Type B pancreatic cell (in vitro differentiated cells): ENCODE data around the gene STX8. TPM values are rescaled to one million over a fixed set of nuclear protein-coding genes. Genes with fewer than 3 reads are reported as not detected.

Experiments
- DNase-seq: peaks from one replicate; pipeline ENCODE4 v3.0.0; 2021; ENCODE audit warnings: mixed read lengths; ENCODE audit not compliant: unreplicated experiment; ENCODE audit errors: extremely low spot score
- H3K27ac Mint-ChIP-seq: 2 replicates; pipeline ENCODE4 v1.8.0; 2021; ENCODE audit warnings: mild to moderate bottlenecking, mixed read lengths
- H3K27me3 Mint-ChIP-seq: 2 replicates; pipeline ENCODE4 v1.8.0; 2021; ENCODE audit warnings: mixed read lengths
- H3K36me3 Mint-ChIP-seq: 2 replicates; pipeline ENCODE4 v1.8.0; 2021; ENCODE audit warnings: mixed read lengths
- H3K4me1 Mint-ChIP-seq: one replicate; pipeline ENCODE4 v1.8.0; 2021; ENCODE audit warnings: mixed read lengths; ENCODE audit not compliant: unreplicated experiment
- H3K4me3 Mint-ChIP-seq: 2 replicates; pipeline ENCODE4 v1.8.0; 2021; ENCODE audit warnings: mild to moderate bottlenecking, mixed read lengths
- H3K9me3 Mint-ChIP-seq: 2 replicates; pipeline ENCODE4 v1.8.0; 2021; ENCODE audit warnings: mixed read lengths
- total RNA-seq: library from RNA; stranded (reverse); gene quantifications from 2 replicates; pipeline ENCODE4 v1.2.1, GENCODE V29; 2021; ENCODE audit warnings: low replicate concordance
- TF ChIP-seq, protein P1 (sequence below): fragments of 200-600 bp; sonication (generic); conservative IDR thresholded peaks from 2 replicates; pipeline ENCODE4 v1.5.0; 2021; ENCODE audit warnings: antibody characterized with exemption, mild to moderate bottlenecking

STX8 gene
- total RNA-seq, 1 donor from 2014 or later = 59.3 TPM

DNA sequence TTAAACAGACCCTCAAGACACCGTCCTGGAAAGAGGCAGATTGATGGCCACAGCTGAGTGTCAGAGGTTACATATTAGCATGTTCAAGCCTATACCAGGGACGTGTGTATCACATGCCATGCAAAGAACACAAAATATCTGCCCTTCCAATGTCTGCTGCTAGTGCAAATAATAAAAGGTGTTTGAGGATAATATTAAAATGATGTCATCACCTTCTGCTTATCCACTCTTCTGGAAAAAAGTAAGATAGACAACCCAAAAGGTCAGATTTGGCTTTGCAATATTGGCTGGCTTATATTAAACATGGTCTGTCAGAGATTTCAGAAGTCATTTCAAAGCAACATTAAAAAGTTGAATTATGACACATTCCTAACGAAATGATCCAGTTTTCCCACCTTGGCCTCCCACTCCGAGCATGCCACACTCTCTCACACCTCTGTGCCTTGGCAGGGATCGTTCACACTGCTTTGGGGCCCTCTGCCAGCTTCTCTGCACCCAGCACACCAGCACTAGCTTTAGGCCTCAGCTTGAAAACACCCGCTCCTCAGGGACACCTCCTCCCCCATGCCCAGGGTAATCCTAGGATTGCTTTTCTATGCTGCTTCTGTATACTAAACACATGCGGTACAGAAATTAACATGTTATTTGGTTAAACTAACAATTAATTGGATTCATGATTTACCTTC lies 306.1 kb downstream of the STX8 start:
- no peak overlapping the region for H3K4me3 Mint-ChIP-seq
- H3K4me1 Mint-ChIP-seq = peaks cover 11% of the 10 kb centered on the region

GRCh38 chr17:9268546-9268945 lies 307.1 kb downstream of the STX8 start:
- H3K27me3 Mint-ChIP-seq = no peaks in the 10 kb centered on the region
- H3K27ac Mint-ChIP-seq = no peak overlapping the region
- DNase-seq = no peak
- TF ChIP-seq, protein P1, sequence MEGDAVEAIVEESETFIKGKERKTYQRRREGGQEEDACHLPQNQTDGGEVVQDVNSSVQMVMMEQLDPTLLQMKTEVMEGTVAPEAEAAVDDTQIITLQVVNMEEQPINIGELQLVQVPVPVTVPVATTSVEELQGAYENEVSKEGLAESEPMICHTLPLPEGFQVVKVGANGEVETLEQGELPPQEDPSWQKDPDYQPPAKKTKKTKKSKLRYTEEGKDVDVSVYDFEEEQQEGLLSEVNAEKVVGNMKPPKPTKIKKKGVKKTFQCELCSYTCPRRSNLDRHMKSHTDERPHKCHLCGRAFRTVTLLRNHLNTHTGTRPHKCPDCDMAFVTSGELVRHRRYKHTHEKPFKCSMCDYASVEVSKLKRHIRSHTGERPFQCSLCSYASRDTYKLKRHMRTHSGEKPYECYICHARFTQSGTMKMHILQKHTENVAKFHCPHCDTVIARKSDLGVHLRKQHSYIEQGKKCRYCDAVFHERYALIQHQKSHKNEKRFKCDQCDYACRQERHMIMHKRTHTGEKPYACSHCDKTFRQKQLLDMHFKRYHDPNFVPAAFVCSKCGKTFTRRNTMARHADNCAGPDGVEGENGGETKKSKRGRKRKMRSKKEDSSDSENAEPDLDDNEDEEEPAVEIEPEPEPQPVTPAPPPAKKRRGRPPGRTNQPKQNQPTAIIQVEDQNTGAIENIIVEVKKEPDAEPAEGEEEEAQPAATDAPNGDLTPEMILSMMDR = no peak
- H3K4me3 Mint-ChIP-seq = no peak overlapping the region
- peaks cover 9% of the 10 kb centered on the region for H3K4me1 Mint-ChIP-seq
- H3K9me3 Mint-ChIP-seq = no peaks in the 10 kb centered on the region
- H3K36me3 Mint-ChIP-seq = peaks cover 4% of the 10 kb centered on the region

More for the DNA sequence above, 306.1 kb downstream of the STX8 start:
- no peak overlapping the region for H3K27ac Mint-ChIP-seq
- no peaks in the 10 kb centered on the region for H3K36me3 Mint-ChIP-seq
- H3K9me3 Mint-ChIP-seq = no peaks in the 10 kb centered on the region
- TF ChIP-seq, protein P1 = no peak
- no peaks in the 10 kb centered on the region for H3K27me3 Mint-ChIP-seq
- DNase-seq = no peak

DNA sequence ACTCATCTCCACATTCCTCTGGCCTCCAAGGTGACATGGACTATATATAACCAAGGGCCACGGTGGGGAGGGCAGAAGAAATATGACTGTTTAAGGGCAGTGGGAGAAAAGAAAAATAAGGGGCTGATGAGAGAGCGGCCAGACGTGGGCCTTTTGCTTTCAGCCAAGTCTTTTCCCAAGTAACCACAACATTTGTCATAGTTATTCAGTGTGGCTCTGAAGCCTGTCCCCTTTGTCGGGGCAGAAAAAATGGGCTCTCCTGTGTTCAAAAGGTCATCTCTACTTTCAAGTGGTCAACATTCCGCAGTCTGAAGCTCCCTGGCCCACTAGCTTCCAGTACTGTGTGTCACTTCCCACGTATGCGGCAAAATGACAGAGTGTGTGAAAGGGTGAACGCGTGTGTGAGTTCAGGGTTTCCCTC lies 308.9 kb downstream of the STX8 start:
- Mint-ChIP-seq H3K36me3 (peaks cover 6% of the 10 kb centered on the region), H3K4me3 (no peak overlapping the region), H3K27me3 (no peaks in the 10 kb centered on the region), H3K4me1 (peaks cover 2% of the 10 kb centered on the region), H3K9me3 (no peaks in the 10 kb centered on the region), H3K27ac (no peak overlapping the region)
- DNase-seq = no peak
- TF ChIP-seq, protein P1 = no peak

DNA sequence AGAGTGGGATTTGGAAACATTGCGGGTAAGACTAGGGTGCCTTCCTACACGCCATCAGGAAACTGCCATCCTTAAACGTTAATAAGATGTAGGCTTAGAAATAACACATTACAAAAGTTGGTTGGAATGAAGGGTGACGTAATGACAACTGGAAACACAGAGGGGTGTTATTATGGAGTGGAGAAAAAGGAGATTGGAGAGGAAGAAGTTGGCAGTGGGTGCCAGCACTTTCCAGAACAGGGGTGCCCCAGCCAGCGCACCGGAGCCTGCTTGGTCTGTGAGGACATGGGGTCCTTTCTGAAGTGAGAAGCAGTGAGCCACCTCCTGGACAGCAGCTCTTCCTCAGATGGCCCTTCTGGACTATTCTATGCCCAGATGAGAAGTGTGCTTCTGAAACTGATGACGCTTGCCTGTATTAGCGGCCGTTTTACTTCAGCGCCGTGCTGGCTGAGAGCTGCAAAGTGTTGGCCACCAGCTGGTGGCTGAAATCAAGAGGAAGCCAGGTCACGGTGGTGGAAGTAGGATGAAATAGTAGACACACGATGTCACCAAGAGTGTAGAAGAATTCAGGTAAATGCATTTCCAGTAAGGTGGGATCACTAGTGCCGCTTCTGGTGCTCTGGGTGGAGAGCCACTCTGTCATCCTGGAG lies 309.5 kb downstream of the STX8 start:
- no peak for DNase-seq
- Mint-ChIP-seq H3K27me3 (no peaks in the 10 kb centered on the region), H3K4me1 (peaks cover 7% of the 10 kb centered on the region), H3K4me3 (no peak overlapping the region), H3K36me3 (peaks cover 6% of the 10 kb centered on the region), H3K9me3 (no peaks in the 10 kb centered on the region), H3K27ac (no peak overlapping the region)
- TF ChIP-seq, protein P1 = no peak

DNA sequence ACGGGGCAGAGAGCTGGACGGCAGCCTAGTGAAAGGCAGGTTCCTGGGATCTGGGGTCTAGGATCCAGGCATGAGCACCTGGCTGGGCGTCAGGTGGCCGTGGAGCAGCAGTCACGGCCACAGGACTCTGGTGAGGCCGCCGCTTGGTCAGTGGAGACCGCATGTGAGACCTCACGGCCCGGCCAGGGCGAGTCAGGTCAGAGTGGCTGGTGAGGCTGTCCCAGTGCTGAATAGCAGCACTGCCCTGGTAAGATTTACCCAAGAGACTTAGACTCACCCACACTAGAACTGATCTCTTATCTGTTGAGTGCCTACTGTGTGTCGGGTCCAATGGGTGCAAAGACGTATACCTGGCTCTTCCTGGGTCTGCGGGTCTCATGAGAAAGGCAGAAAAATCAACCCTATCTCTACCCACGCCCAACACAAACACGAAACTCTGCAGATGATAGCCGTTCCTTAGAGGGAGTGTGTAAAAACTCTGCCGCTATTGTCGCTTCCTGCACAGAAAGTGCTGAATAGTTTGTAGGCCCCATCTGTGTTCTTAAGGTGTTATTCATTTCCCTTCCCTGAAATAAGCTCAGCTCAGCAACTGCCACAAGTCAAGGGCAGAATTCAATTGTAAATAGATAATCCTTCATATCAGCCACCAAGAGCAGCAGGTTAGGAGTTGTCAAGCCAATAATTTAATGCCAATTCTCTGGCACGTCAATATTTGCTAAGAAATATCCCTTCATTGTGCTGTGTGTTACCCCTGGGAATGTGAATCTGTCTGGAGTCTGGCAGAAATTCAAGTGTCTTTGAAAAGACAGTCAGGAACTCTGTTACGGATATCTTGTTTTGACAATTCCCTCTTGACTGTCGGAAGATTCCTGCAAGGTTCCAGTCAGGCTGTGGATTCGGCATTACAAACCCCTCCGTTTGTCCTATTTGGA lies 314.3 kb downstream of the STX8 start:
- no peaks in the 10 kb centered on the region for H3K27me3 Mint-ChIP-seq
- no peak for DNase-seq
- H3K27ac Mint-ChIP-seq = no peak overlapping the region
- H3K4me3 Mint-ChIP-seq = no peak overlapping the region
- H3K4me1 Mint-ChIP-seq = peaks cover 35% of the 10 kb centered on the region
- peaks cover 6% of the 10 kb centered on the region for H3K36me3 Mint-ChIP-seq
- TF ChIP-seq, protein P1 = no peak
- H3K9me3 Mint-ChIP-seq = no peaks in the 10 kb centered on the region
